H9 (cell line): ENCODE results near the gene KIF5C. TPM values are rescaled to one million over a fixed set of nuclear protein-coding genes. Genes with fewer than 3 reads are reported as not detected.

Experiments used
- DNase-seq: peaks from one replicate; pipeline ENCODE4 v3.0.0-alpha.2; 2017
- H2AFZ ChIP-seq: one replicate; pipeline ENCODE4 v1.6.1; 2013; ENCODE audit warnings: mild to moderate bottlenecking, low read length, control low read depth, moderate library complexity
- H2AK5ac ChIP-seq: 2 replicates; pipeline ENCODE4 v1.6.1; 2013; ENCODE audit warnings: low read length, control low read depth, mixed read lengths; ENCODE audit not compliant: insufficient read length
- H2BK120ac ChIP-seq: one replicate; pipeline ENCODE4 v1.6.1; 2013; ENCODE audit warnings: low read depth, mild to moderate bottlenecking, low read length, control low read depth, inconsistent platforms; ENCODE audit not compliant: poor library complexity, severe bottlenecking
- H2BK12ac ChIP-seq: 2 replicates; pipeline ENCODE4 v1.6.1; 2013; ENCODE audit warnings: low read length, control low read depth, mixed read lengths, low read depth; ENCODE audit not compliant: insufficient read length
- H2BK15ac ChIP-seq: 2 replicates; pipeline ENCODE4 v1.6.1; 2013; ENCODE audit warnings: low read depth, low read length, control low read depth
- H2BK20ac ChIP-seq: one replicate; pipeline ENCODE4 v1.6.1; 2013; ENCODE audit warnings: low read depth, mild to moderate bottlenecking, low read length, control low read depth, inconsistent platforms; ENCODE audit not compliant: poor library complexity, severe bottlenecking
- H2BK5ac ChIP-seq: 2 replicates; pipeline ENCODE4 v1.6.1; 2013; ENCODE audit warnings: low read length, control low read depth, mixed read lengths; ENCODE audit not compliant: insufficient read length
- H3K14ac ChIP-seq: 2 replicates; pipeline ENCODE4 v1.6.1; 2013; ENCODE audit warnings: low read length, control low read depth; ENCODE audit not compliant: insufficient read depth
- H3K18ac ChIP-seq: 2 replicates; pipeline ENCODE4 v1.6.1; 2013; ENCODE audit warnings: low read depth, mild to moderate bottlenecking, mixed read lengths, low read length, control low read depth; ENCODE audit not compliant: insufficient read length
- H3K23ac ChIP-seq: 2 replicates; pipeline ENCODE4 v1.6.1; 2013; ENCODE audit warnings: low read length, control low read depth, mixed read lengths, low read depth; ENCODE audit not compliant: insufficient read length
- H3K23me2 ChIP-seq: 2 replicates; pipeline ENCODE4 v1.6.1; 2013; ENCODE audit warnings: low read depth, mild to moderate bottlenecking, mixed read lengths, low read length, control low read depth; ENCODE audit not compliant: insufficient read length, poor library complexity, severe bottlenecking
- H3K27ac ChIP-seq: 2 replicates; pipeline ENCODE4 v1.5.1; 2013; ENCODE audit warnings: low read length, control low read depth, mixed read lengths, low read depth; ENCODE audit not compliant: insufficient read length
- H3K27me3 ChIP-seq: 2 replicates; pipeline ENCODE4 v1.6.1; 2013; ENCODE audit warnings: low read length, control low read depth, inconsistent platforms; ENCODE audit not compliant: insufficient read depth
- H3K4ac ChIP-seq: 2 replicates; pipeline ENCODE4 v1.6.1; 2013; ENCODE audit warnings: low read depth, mild to moderate bottlenecking, control low read depth, inconsistent platforms, low read length, moderate library complexity
- H3K4me1 ChIP-seq: 2 replicates; pipeline ENCODE4 v1.6.1; 2013; ENCODE audit warnings: low read length, control low read depth, inconsistent platforms; ENCODE audit not compliant: insufficient read depth
- H3K4me2 ChIP-seq: 2 replicates; pipeline ENCODE4 v1.6.1; 2013; ENCODE audit warnings: low read length, control low read depth, mixed read lengths; ENCODE audit not compliant: insufficient read length, insufficient read depth
- H3K56ac ChIP-seq: 2 replicates; pipeline ENCODE4 v1.6.1; 2013; ENCODE audit warnings: low read depth, mild to moderate bottlenecking, mixed read lengths, low read length, control low read depth; ENCODE audit not compliant: insufficient read length
- H3K79me1 ChIP-seq: 2 replicates; pipeline ENCODE4 v1.6.1; 2013; ENCODE audit warnings: low read depth, mild to moderate bottlenecking, moderate library complexity, low read length, control low read depth, inconsistent platforms; ENCODE audit not compliant: insufficient read depth, poor library complexity, severe bottlenecking
- H3K79me2 ChIP-seq: 2 replicates; pipeline ENCODE4 v1.6.1; 2013; ENCODE audit warnings: low read length, control low read depth, inconsistent platforms; ENCODE audit not compliant: insufficient read depth
- H3K9ac ChIP-seq: 2 replicates; pipeline ENCODE4 v1.6.1; 2013; ENCODE audit warnings: low read length, control low read depth, mixed read lengths; ENCODE audit not compliant: insufficient read length; ENCODE audit errors: extremely low read depth
- H3K9me3 ChIP-seq: one replicate; pipeline ENCODE4 v1.6.1; 2013; ENCODE audit warnings: low read depth, low read length, inconsistent platforms; ENCODE audit not compliant: control insufficient read depth
- H3T11ph ChIP-seq: one replicate; pipeline ENCODE4 v1.6.1; 2013; ENCODE audit warnings: mild to moderate bottlenecking, low read length, control low read depth, inconsistent platforms
- H4K20me1 ChIP-seq: one replicate; pipeline ENCODE4 v1.6.1; 2013; ENCODE audit not compliant: control insufficient read depth, insufficient read length, insufficient read depth
- H4K5ac ChIP-seq: 2 replicates; pipeline ENCODE4 v1.6.1; 2013; ENCODE audit warnings: low read depth, mild to moderate bottlenecking, mixed read lengths, low read length, control low read depth; ENCODE audit not compliant: insufficient read length
- H4K8ac ChIP-seq: replicated peaks from 2 replicates; pipeline ENCODE4 v1.6.1; 2013; ENCODE audit warnings: low read length, control low read depth, mixed read lengths, low read depth; ENCODE audit not compliant: insufficient read length
- H4K91ac ChIP-seq: 2 replicates; pipeline ENCODE4 v1.6.1; 2013; ENCODE audit warnings: low read depth, mild to moderate bottlenecking, moderate library complexity, mixed read lengths, low read length, control low read depth; ENCODE audit not compliant: insufficient read length
- H3K27ac Mint-ChIP-seq, 3 experiments: 2 replicates in 2 of 3; 3 replicates in 1 of 3; pipeline ENCODE4 v1.8.0; 2020 to 2021; ENCODE audit warnings: mixed read lengths in 3 of 3, mild to moderate bottlenecking in 1 of 3, moderate library complexity in 1 of 3
- H3K27me3 Mint-ChIP-seq: 2 replicates; pipeline ENCODE4 v1.8.0; 2021; ENCODE audit warnings: low read depth, mild to moderate bottlenecking, moderate library complexity, mixed read lengths
- H3K36me3 Mint-ChIP-seq, 3 experiments: 2 replicates in 2 of 3; 3 replicates in 1 of 3; pipeline ENCODE4 v1.8.0; 2020 to 2021; ENCODE audit warnings: low read depth in 3 of 3, mixed read lengths in 3 of 3; ENCODE audit not compliant: insufficient read depth in 1 of 3
- H3K4me1 Mint-ChIP-seq, 2 experiments: 2 replicates each; pipeline ENCODE4 v1.8.0; 2020; ENCODE audit warnings: mixed read lengths in 2 of 2
- H3K4me3 Mint-ChIP-seq, 2 experiments: 2 replicates in 1 of 2; 3 replicates in 1 of 2; pipeline ENCODE4 v1.8.0; 2020 to 2021; ENCODE audit warnings: mild to moderate bottlenecking in 2 of 2, mixed read lengths in 2 of 2, moderate library complexity in 1 of 2
- H3K9me3 Mint-ChIP-seq, 2 experiments: 2 replicates in 1 of 2; 3 replicates in 1 of 2; pipeline ENCODE4 v1.8.0; 2020; ENCODE audit warnings: mild to moderate bottlenecking in 2 of 2, mixed read lengths in 2 of 2, moderate library complexity in 1 of 2
- CTCF ChIP-seq: fragments of 200-600 bp; sonication (generic); conservative IDR thresholded peaks from 3 replicates; pipeline ENCODE4 v1.8.0; 2021; ENCODE audit warnings: antibody characterized with exemption, mild to moderate bottlenecking
- total RNA-seq: library from RNA; stranded (reverse); gene quantifications from 2 replicates; pipeline ENCODE4 v1.2.1, GENCODE V29; 2021

Gene KIF5C
- total RNA-seq, 1 experiment from 2014 or later: 52.9 TPM

GRCh38 chr2:148983896-148984295 lies 108.9 kb downstream of the KIF5C start:
- Histone ChIP-seq H2BK5ac (no peak overlapping the region), H2AFZ (no peak overlapping the region), H3K27me3 (no peaks in the 10 kb centered on the region), H3K27ac (no peak overlapping the region), H3K4me2 (no peak overlapping the region), H4K91ac (no peak overlapping the region), H2BK20ac (no peak overlapping the region), H3T11ph (no peak overlapping the region), H2AK5ac (no peak overlapping the region), H2BK15ac (no peak overlapping the region), H3K4ac (no peak overlapping the region), H4K8ac (no peak overlapping the region), H4K5ac (no peak overlapping the region), H3K9me3 (no peaks in the 10 kb centered on the region), H3K14ac (no peak overlapping the region), H3K18ac (no peak overlapping the region), H2BK12ac (no peak overlapping the region), H3K23ac (no peak overlapping the region), H3K23me2 (no peaks in the 10 kb centered on the region), H3K4me1 (peaks cover 2% of the 10 kb centered on the region; the same call in 1 of the 2 replicates), H3K9ac (no peak overlapping the region), H3K79me1 (no peaks in the 10 kb centered on the region), H4K20me1 (no peaks in the 10 kb centered on the region), H3K79me2 (no peaks in the 10 kb centered on the region), H2BK120ac (no peak overlapping the region), H3K56ac (no peak overlapping the region)
- H3K9me3 Mint-ChIP-seq: no peaks in the 10 kb centered on the region
- H3K36me3 Mint-ChIP-seq: peaks cover 44 to 82% (median 62%) of the 10 kb centered on the region in 3 experiments
- H3K4me1 Mint-ChIP-seq: peaks cover 10 to 11% of the 10 kb centered on the region in 2 experiments
- no peak overlapping the region for H3K27ac Mint-ChIP-seq
- H3K27me3 Mint-ChIP-seq: no peaks in the 10 kb centered on the region
- DNase-seq: no peak
- no peak overlapping the region for H3K4me3 Mint-ChIP-seq
- no peak for TF ChIP-seq CTCF
